Left forelimb (tissue), 1 donor: Measurements from ENCODE around the gene BECN2.
"Not testable (repeated sequence)": the region's sequence is repeated elsewhere in the genome, so short reads cannot be mapped to it uniquely, and the experiment has no call there.

ENCODE experiments used
- DNase-seq: peaks from one replicate; pipeline ENCODE4 v3.0.0-alpha.2; 2018; ENCODE audit warnings: low spot score

BECN2 gene

DNA sequence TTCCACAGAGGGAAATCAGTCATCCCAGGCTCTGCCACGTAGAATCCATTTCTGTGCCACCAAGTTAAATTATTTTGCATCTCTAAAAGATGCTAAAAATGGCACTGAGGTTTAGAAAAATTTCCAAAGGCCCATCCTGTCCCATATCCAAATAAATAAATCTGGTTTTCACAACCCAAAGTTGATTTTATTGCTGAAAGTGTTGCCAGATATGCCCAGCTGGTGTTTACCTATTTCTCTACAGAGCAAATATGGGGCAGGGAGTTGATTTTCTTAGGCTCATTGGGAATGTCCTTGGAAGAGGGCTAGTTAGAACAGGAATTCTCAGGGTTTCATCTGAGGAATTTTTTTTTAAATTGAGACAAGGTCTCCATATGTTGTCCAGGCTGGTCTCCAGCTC lies 22.4 kb downstream of the BECN2 start:
- no peak for DNase-seq

DNA sequence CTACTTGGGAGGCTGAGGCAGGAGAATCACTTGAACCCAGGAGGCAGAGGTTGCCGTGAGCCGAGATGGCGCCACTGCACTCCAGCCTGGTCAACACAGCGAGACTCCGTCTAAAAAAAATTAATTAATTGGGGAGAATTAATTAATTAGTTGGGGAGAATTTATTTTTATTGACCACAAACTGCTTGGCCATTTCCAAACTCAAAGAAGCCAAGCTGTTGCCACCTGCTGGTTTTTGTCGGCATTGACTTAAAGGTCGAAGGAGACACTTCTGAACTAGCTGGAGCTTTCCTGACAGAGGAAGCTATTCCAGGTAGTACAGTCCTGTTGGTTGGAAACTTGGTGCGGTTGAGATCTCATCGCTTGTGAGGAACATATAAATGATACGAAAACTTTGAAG lies 28.2 kb downstream of the BECN2 start:
- no peak for DNase-seq

DNA sequence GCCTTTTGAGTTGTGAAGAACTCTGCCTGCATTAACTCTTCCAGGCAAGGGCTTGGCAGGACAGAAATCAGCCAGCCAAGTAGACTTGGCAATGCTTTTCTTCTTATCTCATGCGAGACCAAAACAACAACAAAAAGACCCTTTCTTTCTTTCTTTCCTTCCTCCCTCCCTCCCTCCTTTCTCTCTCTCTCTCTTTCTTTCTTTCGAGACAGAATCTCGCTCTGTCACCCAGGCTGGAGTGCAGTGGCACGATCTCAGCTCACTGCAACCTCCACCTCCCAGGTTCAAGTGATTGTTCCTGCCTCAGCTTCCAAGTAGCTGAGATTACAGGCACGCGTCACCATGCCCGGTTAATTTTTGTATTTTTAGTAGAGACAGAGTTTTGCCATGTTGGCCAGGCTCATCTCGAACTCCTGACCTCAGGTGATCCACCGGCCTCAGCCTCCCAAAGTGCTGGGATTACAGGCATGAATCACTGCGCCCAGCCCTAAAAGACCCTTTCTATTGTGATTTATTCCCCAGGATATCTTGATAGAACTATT lies 30.9 kb downstream of the BECN2 start:
- not testable (repeated sequence) for DNase-seq

DNA sequence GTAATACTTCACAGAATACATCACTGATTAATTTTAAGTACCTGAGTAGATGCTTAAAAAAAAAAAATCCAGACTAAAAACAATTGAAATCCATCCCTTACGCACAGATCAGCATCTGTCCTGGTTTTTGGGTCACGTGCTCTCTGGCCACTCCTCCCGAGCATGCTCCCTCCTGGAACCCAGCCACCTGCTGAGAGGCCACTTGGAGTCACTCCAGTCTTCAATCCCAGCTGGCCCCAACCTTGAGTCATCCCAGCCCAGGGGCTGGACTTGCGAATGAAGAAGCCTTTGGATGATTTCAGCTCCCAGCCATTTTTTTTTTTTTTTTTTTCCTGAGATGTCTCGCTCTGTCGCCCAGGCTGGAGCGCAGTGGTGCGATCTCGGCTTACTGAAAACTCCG lies 32.5 kb downstream of the BECN2 start:
- DNase-seq: peak; percentile 89

DNA sequence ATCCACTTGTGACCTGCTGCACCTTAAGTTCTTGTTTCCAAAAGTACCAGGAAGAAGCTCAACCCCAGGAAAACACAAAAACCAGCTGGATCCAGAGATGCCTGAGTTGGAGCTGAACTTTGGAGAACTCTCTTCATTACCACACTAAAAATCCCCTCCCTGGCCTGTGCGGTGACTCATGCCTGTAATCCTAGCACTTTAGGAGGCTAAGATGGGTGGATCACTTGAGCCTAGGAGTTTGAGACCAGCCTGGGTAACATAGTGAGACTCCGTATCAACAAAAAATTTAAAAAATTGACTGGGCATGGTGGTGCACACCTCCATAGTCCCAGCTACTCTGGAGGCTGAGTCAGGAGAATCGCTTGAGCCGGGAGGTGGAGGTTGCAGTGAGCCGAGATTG lies 35.2 kb downstream of the BECN2 start:
- no peak for DNase-seq

DNA sequence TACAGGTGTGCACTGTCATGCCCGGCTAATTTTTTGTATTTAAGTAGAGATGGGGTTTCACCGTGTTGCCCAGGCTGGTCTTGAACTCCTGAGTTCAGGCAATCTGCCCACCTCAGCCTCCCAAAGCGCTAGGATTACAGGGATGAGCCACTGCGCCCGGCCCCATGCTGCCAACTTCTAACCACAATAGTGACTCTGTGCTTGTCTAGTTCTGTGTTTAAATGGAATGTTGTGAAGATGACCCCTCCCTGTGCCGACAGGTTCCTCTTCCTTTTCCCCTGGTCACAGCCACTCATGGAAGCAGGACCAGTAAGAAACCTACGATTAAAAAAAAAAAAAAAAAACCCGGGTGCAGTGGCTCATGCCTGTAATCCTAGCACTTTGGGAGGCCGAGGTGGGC lies 36.6 kb downstream of the BECN2 start:
- no peak for DNase-seq

DNA sequence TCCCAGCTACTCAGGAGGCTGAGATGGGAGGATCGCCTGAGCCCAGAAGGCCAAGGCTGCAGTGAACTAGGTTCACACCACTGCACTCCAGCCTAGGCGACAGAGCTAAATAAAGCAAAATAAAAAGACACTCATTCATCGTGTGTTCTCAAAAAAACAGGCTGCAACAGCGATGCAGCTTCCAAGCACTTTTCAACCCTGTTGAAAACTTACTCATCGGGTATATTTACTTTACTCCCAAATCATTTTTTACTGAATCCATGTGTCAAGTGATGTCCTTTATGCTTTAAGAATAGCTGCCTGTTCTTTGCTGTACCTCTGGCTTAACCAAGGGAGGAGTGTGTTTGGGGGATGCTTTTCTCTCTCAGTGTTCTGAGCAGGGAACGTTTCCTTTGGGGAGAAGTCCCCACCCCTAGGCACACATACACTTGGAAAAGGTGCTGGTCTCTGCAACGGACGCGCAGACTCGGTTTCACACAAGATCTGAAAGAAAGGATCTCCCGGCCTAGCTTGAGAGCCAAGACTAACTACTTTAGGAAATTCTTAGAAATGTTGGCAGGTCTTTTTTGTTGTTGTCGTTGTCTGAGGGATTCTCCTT lies 39.9 kb downstream of the BECN2 start:
- DNase-seq: no peak

DNA sequence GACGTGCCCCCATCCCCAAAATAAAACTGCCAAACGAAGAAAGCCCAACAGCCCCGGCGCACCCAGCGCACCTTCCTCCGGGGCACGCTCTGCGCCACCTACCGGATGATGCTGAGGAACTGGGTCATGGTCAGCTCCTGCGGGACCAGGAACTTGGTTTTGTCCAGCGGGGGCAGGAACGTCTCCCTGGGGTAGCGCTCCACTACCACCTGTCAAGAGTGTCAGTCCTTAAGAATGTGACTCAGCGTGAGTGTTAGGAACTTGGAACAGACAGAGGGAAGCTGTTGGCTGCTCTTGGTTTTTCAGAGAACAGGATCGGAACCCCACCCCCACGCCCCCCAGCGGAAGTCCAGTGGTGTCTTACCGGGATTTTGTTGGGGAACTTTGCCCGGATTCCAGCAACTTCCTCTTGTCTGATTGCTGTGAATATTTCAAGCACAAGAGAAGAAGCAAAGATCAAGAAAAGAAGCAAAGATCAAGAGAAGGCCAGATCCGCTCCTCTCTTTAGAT lies 40.9 kb downstream of the BECN2 start:
- peak; percentile 90 for DNase-seq

DNA sequence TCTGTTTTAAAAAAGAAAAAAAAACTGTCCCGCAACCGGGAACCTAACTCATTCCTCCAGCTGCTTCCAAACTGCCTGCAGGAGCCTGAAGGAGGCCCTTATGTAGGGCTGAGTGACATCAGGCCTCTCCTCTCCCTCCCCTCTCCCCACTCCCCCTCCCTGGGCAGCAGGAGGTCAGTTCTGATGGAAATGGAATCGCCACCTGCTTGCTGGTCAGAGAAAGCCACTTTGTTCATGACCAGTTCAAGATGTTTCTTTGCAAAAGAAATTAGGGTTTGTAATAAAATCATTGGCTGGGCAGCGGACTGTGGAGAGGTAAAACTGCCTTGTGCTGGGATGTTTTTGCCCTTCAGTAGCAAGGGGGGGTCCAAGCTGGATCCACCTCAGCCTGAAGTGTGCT lies 41.5 kb downstream of the BECN2 start, which contains the start of gene MAP1LC3C:
MAP1LC3C (minus strand) TSS at position 73 of the 400 bp plus-strand sequence. CDS start 90 bp downstream, outside the sequence.
- DNase-seq: no peak

DNA sequence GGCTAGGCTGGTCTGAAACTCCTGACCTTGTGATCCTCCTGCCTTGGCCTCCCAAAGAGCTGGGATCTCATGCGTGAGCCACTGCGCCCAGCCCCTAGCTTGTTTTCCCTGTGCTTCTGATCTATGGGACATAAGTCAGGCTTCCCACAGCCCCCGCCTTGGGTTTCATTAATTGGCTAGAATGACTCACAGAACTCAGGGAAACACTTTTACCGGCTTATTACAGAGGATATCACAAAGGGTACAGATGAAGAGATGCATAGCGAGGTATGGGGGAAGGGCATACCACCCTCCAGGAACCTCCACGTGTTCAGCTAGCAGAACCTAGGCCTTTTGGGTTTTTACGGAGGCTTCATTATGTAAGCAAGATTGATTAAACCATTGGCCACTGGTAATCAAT lies 42.9 kb downstream of the BECN2 start:
- DNase-seq: no peak

DNA sequence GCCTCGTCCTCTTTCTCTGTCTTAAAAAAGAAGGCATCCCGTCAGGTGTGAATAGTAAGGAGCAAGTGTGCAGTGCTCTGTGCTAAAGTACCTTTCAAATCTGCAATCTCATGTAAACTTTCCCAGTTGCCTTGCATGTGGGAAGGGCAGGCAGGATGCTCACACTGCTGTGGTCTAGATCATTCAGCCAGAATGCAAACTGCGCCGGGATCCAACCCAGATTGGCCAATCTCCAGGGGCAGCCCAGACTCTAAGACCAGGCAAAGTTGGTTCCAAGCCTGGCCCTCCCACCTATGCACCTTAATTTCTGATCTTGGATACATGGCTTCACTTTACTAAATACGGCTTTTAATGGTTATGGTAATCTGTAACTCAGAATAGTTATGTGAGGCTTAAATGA lies 44.5 kb downstream of the BECN2 start:
- no peak for DNase-seq

DNA sequence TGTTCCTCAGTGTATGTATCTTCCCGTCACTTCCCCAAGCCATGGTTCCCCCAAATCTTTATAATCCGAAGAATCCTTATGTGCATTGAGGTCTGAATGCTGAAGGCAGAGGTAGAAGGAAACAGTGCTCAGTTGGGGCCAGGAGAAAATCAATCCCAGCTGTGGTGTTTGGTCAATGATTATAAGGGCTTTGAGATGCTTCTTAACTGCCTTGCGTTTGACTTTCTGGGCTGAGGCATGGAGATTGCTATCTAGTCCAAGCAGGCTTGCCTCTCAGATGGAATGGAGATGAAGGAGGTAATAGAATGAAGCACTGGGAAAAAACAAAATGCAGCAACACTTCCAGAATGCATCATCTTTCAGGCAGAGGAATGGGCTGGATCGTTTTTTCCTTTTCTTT lies 44.9 kb downstream of the BECN2 start:
- no peak for DNase-seq

DNA sequence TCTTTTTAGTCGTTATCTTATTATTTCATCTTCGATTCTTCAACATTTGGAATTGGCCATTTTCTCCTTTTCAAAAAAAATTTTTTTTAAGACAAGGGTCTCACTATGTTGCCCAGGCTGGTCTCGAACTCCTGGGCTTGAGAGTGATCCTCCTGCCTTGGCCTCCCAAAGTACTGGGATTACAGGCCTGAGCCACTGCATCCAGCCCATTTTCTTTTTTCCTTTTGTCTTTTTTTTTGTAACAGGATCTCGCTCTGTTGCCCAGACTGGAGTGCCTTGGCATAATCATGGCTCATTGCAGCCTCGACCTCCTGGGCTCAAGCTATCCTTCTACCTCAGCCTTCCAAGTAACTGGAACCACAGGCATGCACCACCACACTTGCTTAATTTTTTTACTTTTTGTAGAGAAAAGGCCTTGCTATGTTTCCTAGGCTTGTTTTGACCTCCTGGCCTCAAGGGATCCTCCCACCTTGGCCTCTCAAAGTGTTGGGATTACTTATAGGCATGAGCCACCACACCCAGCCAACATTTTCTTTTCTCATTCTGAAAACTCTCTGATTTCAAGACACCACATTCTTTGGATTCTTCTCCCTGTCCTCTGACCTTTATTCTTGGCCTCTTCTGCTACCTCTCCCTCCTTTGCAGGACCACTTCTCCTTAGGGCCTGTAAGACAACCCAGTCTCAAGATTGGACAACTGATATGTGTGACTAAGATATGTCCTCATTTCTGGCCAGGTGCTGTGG lies 47.4 kb downstream of the BECN2 start:
- no peak for DNase-seq

DNA sequence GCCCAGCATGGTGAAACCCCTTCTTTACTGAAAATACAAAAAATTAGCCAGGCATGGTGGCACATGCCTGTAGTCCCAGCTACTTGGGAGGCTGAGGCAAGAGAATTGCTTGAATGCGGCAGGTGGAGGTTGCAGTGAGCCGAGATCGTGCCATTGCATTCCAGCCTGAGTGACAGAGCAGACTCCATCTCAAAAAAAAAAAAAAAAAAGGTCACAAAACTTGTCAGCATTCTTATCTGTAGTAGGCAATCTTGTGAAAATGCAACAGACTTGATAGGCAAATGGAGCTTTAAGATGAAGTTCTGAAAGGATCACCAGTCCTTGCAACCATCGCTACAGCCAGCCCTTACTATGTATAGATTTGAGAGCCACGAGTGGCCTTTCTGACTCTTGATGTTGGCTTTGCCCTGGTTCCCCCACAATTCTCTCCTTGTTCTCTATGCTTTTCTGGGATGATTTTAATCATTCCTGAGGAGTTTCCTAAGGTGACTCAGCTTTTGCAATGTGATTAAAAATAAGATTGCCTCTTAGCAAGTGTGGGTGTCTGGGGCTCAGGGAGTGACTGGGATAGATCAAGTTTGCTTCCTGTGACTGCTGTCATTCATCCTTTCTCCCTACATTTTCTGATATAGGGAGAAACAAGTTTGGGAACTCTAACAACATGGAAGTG lies 48.4 kb downstream of the BECN2 start:
- DNase-seq: no peak

DNA sequence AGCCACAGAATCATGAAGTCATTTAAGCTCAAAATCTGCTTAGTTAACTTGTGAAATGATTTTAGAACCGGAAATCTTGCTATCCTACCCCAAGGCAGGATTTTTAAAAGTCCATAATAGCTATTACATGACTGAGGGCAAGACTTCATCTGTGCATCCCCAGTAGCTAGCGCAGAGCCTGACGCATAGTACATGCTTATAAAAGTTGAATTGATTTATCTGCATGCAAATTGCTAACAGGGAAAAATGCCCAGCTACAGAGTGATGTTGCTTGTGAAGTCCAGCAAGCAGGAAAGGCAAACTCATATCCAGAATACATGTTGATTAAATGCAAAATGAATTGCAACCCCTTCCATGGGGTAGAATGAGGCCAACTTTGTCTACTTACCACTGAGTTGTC lies 49.4 kb downstream of the BECN2 start:
- DNase-seq: no peak
